ENCODE measurements around the gene MAGI1.

GRCh38 chr3:66029443-66029842 is 9.3 kb downstream of the MAGI1 start:
- TF ChIP-seq POLR2A (IDR thresholded peaks at IDR 0.05) (no peak), CTCF (IDR thresholded peaks at IDR 0.05) (peak in 1 of 6 experiments; percentile 28)
